ENCODE results near the gene ATP8B4. TPM values are rescaled to one million over a fixed set of nuclear protein-coding genes. Genes with fewer than 3 reads are reported as not detected.

ATP8B4 gene
- total and polyA plus RNA-seq, 2 donors (not counting 1 experiment from before 2014, with no cell fraction given): 0.42 TPM; not detected in 1

DNA sequence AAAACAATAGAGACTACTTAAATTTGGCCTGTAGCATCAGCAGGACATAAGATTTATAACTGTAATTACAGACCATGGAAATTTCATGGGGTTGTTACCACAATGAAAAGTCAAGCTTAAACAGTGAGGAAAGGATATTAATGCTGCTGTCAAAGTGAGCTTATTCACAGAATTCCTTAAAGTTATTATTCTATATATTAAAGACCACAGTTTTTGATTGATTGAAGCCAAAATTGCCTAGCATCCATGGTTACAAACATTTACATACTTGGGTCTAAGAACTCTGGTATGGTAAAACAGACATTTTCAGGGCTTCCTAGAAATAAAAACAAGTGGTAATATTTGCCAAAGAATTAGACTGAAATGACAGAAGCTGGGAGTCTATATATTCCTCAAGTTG lies 248.6 kb downstream of the ATP8B4 start:
- CTCF ChIA-PET: no interaction called here

GRCh38 chr15:49868348-49868747 lies 250.7 kb downstream of the ATP8B4 start:
- no peaks in the 10 kb centered on the region for H3K4me1 ChIP-seq (ENCODE audit: control insufficient read depth in 2 of 2, insufficient read depth in 2 of 2, low read length in 2 of 2)
- Mint-ChIP-seq H3K4me1 (no peaks in the 10 kb centered on the region), H3K9me3 (ENCODE audit: insufficient read depth) (no peaks in the 10 kb centered on the region), H3K27ac (no peak overlapping the region), H3K4me3 (no peak overlapping the region), H3K27me3 (no peaks in the 10 kb centered on the region)
- H3K36me3 ChIP-seq (replicated peaks in 1 of 2; ENCODE audit: control extremely low read depth in 1 of 2, control insufficient read depth in 1 of 2, extremely low read depth in 1 of 2, insufficient read depth in 2 of 2, low read length in 1 of 2): no peaks in the 10 kb centered on the region
- no peak overlapping the region for H3K27ac ChIP-seq (ENCODE audit: low read length in 2 of 2)
- ChIA-PET POLR2A (no interaction called here), CTCF (no interaction called here)
- intact Hi-C loops (cut with micrococcal nuclease): no loop called here
- no peaks in the 10 kb centered on the region for H3K27me3 ChIP-seq (replicated peaks in 1 of 4; ENCODE audit: control extremely low read depth in 1 of 4, control insufficient read depth in 3 of 4, insufficient read depth in 4 of 4, low read length in 3 of 4)
- H2AFZ ChIP-seq (ENCODE audit: insufficient read depth, low read depth, low read length, poor library complexity, severe bottlenecking): no peak overlapping the region
- H3K4me2 ChIP-seq (replicated peaks; ENCODE audit: low read depth, low read length, poor library complexity, severe bottlenecking): no peak overlapping the region
- H3K9me3 ChIP-seq (ENCODE audit: control extremely low read depth in 1 of 3, control insufficient read depth in 2 of 3, insufficient read depth in 1 of 3, low read length in 2 of 3): no peaks in the 10 kb centered on the region
- H3K4me3 ChIP-seq (ENCODE audit: control extremely low read depth in 1 of 5, extremely low read depth in 1 of 5, insufficient read depth in 1 of 5, low read depth in 2 of 5, low read length in 4 of 5): no peak overlapping the region
- DNase-seq (no peak), ATAC-seq (ENCODE audit: low read depth) (no peak)
- H3K9ac ChIP-seq (ENCODE audit: low read length): no peak overlapping the region
- TF ChIP-seq CTCF (IDR thresholded peaks at IDR 0.05) (no peak), EZH2 (IDR thresholded peaks at IDR 0.05; ENCODE audit: borderline replicate concordance, insufficient read depth, low read depth, low read length, poor library complexity, severe bottlenecking) (no peak)
- H4K20me1 ChIP-seq (ENCODE audit: control insufficient read depth, insufficient read depth, low read length, poor library complexity, severe bottlenecking): no peaks in the 10 kb centered on the region
- H3K79me2 ChIP-seq (ENCODE audit: control insufficient read depth, insufficient read depth, low read length): no peaks in the 10 kb centered on the region

More for the DNA sequence above, 248.6 kb downstream of the ATP8B4 start:
- Histone ChIP-seq H3K27me3 (replicated peaks in 1 of 4; ENCODE audit: control extremely low read depth in 1 of 4, control insufficient read depth in 3 of 4, insufficient read depth in 4 of 4, low read length in 3 of 4) (no peaks in the 10 kb centered on the region), H3K4me2 (replicated peaks; ENCODE audit: low read depth, low read length, poor library complexity, severe bottlenecking) (no peak overlapping the region), H3K9me3 (ENCODE audit: control extremely low read depth in 1 of 3, control insufficient read depth in 2 of 3, insufficient read depth in 1 of 3, low read length in 2 of 3) (no peaks in the 10 kb centered on the region), H3K79me2 (ENCODE audit: control insufficient read depth, insufficient read depth, low read length) (no peaks in the 10 kb centered on the region), H3K4me3 (ENCODE audit: control extremely low read depth in 1 of 5, extremely low read depth in 1 of 5, insufficient read depth in 1 of 5, low read depth in 2 of 5, low read length in 4 of 5) (no peak overlapping the region), H2AFZ (ENCODE audit: insufficient read depth, low read depth, low read length, poor library complexity, severe bottlenecking) (no peak overlapping the region), H3K4me1 (ENCODE audit: control insufficient read depth in 2 of 2, insufficient read depth in 2 of 2, low read length in 2 of 2) (no peaks in the 10 kb centered on the region), H3K9ac (ENCODE audit: low read length) (no peak overlapping the region), H4K20me1 (ENCODE audit: control insufficient read depth, insufficient read depth, low read length, poor library complexity, severe bottlenecking) (no peaks in the 10 kb centered on the region), H3K27ac (ENCODE audit: low read length in 2 of 2) (no peak overlapping the region), H3K36me3 (replicated peaks in 1 of 2; ENCODE audit: control extremely low read depth in 1 of 2, control insufficient read depth in 1 of 2, extremely low read depth in 1 of 2, insufficient read depth in 2 of 2, low read length in 1 of 2) (no peaks in the 10 kb centered on the region)
- DNase-seq (no peak), ATAC-seq (ENCODE audit: low read depth) (no peak)
- POLR2A ChIA-PET: no interaction called here
- Mint-ChIP-seq H3K27ac (no peak overlapping the region), H3K9me3 (ENCODE audit: insufficient read depth) (no peaks in the 10 kb centered on the region), H3K27me3 (no peaks in the 10 kb centered on the region), H3K4me3 (no peak overlapping the region), H3K4me1 (no peaks in the 10 kb centered on the region)
- intact Hi-C loops (cut with micrococcal nuclease): no loop called here
- TF ChIP-seq CTCF (IDR thresholded peaks at IDR 0.05): no peak
- no peak for TF ChIP-seq EZH2 (IDR thresholded peaks at IDR 0.05; ENCODE audit: borderline replicate concordance, insufficient read depth, low read depth, low read length, poor library complexity, severe bottlenecking)

Data from B cell (primary cell).